Stomach smooth muscle (tissue), 2 donors: Measurements from ENCODE around the gene PPP6R3.

Experiments
- H3K27ac ChIP-seq: one replicate; pipeline ENCODE4 v1.7.0; 2013; ENCODE audit warnings: mild to moderate bottlenecking, low read length, inconsistent platforms
- H3K27me3 ChIP-seq, 2 donors: one replicate each; pipeline ENCODE4 v1.7.0; 2013; ENCODE audit warnings: low read length in 2 of 2; ENCODE audit not compliant: insufficient read depth in 2 of 2, control insufficient read depth in 1 of 2
- H3K36me3 ChIP-seq, 2 donors: one replicate each; pipeline ENCODE4 v1.7.0; 2013; ENCODE audit warnings: low read length in 2 of 2; ENCODE audit not compliant: control insufficient read depth in 2 of 2, insufficient read depth in 2 of 2
- H3K4me1 ChIP-seq: one replicate; pipeline ENCODE4 v1.7.0; 2013; ENCODE audit warnings: low read length; ENCODE audit not compliant: control insufficient read depth, insufficient read depth
- H3K4me3 ChIP-seq, 2 donors: one replicate each; pipeline ENCODE4 v1.7.0; 2013; ENCODE audit warnings: low read length in 2 of 2
- H3K9ac ChIP-seq, 2 donors: one replicate each; pipeline ENCODE4 v1.7.0; 2013; ENCODE audit warnings: low read length in 2 of 2, mild to moderate bottlenecking in 1 of 2
- H3K9me3 ChIP-seq, 2 donors: one replicate each; pipeline ENCODE4 v1.7.0; 2013; ENCODE audit warnings: low read length in 2 of 2; ENCODE audit not compliant: control insufficient read depth in 2 of 2
- donor health status: healthy.
- donor health status: Pancreatic carcinoma.

The PPP6R3 gene, protein sequence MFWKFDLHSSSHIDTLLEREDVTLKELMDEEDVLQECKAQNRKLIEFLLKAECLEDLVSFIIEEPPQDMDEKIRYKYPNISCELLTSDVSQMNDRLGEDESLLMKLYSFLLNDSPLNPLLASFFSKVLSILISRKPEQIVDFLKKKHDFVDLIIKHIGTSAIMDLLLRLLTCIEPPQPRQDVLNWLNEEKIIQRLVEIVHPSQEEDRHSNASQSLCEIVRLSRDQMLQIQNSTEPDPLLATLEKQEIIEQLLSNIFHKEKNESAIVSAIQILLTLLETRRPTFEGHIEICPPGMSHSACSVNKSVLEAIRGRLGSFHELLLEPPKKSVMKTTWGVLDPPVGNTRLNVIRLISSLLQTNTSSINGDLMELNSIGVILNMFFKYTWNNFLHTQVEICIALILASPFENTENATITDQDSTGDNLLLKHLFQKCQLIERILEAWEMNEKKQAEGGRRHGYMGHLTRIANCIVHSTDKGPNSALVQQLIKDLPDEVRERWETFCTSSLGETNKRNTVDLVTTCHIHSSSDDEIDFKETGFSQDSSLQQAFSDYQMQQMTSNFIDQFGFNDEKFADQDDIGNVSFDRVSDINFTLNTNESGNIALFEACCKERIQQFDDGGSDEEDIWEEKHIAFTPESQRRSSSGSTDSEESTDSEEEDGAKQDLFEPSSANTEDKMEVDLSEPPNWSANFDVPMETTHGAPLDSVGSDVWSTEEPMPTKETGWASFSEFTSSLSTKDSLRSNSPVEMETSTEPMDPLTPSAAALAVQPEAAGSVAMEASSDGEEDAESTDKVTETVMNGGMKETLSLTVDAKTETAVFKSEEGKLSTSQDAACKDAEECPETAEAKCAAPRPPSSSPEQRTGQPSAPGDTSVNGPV

DNA sequence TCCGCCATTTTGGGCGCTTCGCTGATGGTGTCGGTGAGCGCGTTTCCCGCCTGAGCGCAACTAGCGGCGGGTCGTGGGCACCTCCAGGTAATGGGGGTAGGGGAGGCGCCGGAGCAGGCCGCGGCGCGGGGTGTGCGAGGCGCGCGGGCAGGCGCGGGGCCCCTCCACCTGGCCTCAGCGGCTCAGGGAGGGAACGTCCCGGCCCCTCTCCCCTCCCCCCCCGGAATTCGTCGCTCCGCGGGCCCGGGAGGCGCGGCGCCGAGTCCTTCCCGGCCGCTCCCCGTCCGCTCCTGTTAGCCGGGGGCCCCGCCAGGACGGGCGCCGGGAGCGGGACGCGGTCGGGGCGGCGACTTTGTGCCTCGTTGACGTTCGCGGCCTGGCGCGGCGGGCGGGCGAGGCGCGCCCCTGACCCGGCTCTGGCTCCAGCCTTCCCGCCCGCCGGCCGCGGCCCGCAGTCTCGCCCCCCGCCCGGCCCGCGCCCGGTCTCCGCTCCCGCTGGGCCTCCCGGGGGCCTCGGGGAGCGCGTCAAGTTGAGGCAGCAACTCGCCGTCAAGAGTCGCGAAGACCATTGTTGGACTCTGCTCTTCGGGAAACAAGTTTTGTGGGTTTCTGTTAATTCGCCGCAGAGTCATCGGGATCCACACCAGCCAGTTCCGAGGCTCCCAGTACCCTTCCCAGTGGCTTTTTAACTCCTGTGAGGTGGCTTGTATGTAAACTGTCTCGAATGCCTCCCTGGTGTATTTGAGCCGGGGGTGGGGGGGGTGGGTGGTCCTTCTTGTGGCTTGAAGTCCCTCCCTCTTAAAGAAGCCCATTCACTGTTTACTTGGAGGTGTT, at the start of gene PPP6R3:
Gene PPP6R3 (plus strand): TSS at position 12 of the 834 bp plus-strand sequence. CDS start 76,913 bp downstream, outside the sequence.
- peaks cover 27% of the 10 kb centered on the region for H3K4me1 ChIP-seq
- peak within 1 kb of the TSS; percentile 91 for H3K27ac ChIP-seq
- peak within 1 kb of the TSS; percentile 83 to 91 for H3K4me3 ChIP-seq
- no peaks in the 10 kb centered on the region for H3K27me3 ChIP-seq
- peak within 1 kb of the TSS; percentile 76 to 86 for H3K9ac ChIP-seq
- H3K36me3 ChIP-seq: no peaks in the 10 kb centered on the region
- H3K9me3 ChIP-seq: no peaks in the 10 kb centered on the region

DNA sequence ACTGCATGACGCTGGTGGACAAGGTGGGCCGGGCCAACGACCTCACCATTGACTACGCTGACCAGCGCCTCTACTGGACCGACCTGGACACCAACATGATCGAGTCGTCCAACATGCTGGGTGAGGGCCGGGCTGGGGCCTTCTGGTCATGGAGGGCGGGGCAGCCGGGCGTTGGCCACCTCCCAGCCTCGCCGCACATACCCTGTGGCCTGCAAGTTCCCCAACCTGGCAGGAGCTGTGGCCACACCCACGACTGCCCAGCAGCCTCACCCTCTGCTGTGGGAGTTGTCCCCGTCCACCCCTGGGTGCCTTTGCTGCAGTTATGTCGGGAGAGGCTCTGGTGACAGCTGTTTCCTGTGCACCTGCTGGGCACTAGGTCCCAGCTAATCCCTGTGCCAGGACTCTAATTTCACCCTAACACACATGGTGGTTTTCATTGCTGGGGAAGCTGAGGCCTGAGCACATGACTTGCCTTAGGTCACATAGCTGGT, 49.0 kb upstream of the PPP6R3 start:
- Histone ChIP-seq H3K4me1 (peaks cover 18% of the 10 kb centered on the region), H3K9ac (no peak overlapping the region), H3K9me3 (no peaks in the 10 kb centered on the region), H3K36me3 (peaks cover 42 to 62% of the 10 kb centered on the region in 2 donors), H3K27ac (no peak overlapping the region), H3K27me3 (no peaks in the 10 kb centered on the region), H3K4me3 (no peak overlapping the region)

DNA sequence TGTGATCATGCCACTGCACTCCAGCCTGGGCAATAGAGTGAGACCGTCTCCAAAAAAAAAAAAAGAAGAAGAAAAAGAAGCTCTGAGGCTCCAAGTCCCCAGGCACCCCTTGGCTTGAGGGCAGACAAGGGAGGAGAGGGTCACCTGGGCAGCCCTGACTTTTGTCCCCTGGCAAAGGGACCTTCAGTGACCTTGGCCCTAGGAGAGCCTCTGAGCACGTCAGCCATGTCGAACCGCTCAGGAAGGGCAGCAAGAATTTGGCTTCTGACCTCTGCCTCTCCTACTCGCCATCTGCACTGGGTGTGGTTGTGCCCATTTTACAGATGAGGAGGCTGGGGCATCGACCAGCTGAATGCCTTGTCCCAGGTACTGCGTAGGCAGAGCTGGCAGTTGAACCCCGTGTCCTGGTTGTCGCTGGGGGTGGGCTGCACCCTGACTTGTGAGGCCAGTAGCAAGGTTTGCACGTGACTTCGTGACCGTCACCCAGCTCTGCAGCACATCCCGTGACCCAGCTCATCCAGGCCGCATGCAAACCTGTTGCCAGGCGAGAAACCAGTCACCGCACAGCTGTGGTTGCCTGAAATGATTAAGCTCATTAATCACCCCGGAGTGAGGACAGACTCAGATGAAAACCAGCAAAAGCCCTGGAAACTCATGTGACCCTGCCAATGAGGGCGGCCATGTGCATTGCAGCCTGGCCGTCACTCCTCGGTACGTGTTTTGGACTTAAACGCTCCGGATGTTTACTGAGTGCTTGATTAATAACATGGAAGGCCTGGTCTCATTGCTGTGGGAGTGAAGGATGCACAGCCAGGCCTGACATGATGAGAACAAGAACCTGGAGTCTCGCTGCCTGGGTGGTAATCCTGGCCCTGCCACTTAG, 47.7 kb upstream of the PPP6R3 start:
- Histone ChIP-seq H3K36me3 (peaks cover 47 to 63% of the 10 kb centered on the region in 2 donors), H3K4me1 (peaks cover 16% of the 10 kb centered on the region), H3K9ac (no peak overlapping the region), H3K27ac (peak overlapping the region; percentile 70), H3K9me3 (no peaks in the 10 kb centered on the region), H3K4me3 (no peak overlapping the region), H3K27me3 (no peaks in the 10 kb centered on the region)

DNA sequence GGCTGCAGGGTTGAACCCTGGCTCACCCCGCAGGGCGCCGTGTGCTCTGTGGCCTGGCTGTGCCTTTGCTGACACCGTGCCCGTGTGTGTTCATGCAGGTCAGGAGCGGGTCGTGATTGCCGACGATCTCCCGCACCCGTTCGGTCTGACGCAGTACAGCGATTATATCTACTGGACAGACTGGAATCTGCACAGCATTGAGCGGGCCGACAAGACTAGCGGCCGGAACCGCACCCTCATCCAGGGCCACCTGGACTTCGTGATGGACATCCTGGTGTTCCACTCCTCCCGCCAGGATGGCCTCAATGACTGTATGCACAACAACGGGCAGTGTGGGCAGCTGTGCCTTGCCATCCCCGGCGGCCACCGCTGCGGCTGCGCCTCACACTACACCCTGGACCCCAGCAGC, 47.0 kb upstream of the PPP6R3 start:
- Histone ChIP-seq H3K9ac (no peak overlapping the region), H3K27me3 (no peaks in the 10 kb centered on the region), H3K27ac (peak overlapping the region; percentile 70), H3K4me3 (no peak overlapping the region), H3K9me3 (no peaks in the 10 kb centered on the region), H3K4me1 (peaks cover 16% of the 10 kb centered on the region), H3K36me3 (peaks cover 47 to 66% of the 10 kb centered on the region in 2 donors)

DNA sequence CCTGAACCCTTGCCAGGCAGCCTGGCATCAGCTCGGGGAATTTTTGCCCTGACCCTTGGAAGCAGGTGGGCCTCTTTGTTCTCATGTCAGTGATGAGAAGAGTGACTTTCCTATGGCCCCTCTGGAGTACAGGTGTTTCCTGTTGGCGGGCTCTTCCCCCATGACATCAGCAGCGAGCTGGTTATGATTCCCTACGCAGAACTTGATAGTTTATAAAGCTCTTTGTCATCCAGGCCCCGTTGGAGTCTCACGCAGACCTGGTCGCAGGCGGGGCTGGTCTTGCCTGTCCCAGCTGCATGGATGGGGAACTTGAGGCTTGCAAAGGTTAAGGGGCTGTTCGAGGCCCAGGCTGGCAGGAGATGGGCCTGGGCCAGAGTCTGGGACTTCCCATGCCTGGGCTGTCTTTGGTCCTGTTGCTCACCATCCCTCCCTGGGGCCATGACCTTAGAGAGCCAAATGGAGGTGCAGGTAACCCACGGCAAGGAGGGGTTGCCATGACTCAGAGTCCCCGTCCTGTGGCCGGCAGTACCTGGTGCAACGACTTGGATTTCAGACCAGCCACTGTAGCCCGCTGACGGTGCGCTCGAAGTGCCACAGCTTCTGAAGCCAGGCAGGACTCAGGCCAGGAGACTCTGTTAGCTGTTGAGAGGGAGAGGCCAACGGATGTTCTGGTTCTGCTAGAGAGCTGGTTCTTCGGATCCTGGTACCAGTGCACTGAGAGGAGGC, 45.9 kb upstream of the PPP6R3 start:
- Histone ChIP-seq H3K27ac (no peak overlapping the region), H3K36me3 (peaks cover 46 to 66% of the 10 kb centered on the region in 2 donors), H3K27me3 (no peaks in the 10 kb centered on the region), H3K4me3 (no peak overlapping the region), H3K4me1 (peaks cover 16% of the 10 kb centered on the region), H3K9me3 (no peaks in the 10 kb centered on the region), H3K9ac (no peak overlapping the region)

DNA sequence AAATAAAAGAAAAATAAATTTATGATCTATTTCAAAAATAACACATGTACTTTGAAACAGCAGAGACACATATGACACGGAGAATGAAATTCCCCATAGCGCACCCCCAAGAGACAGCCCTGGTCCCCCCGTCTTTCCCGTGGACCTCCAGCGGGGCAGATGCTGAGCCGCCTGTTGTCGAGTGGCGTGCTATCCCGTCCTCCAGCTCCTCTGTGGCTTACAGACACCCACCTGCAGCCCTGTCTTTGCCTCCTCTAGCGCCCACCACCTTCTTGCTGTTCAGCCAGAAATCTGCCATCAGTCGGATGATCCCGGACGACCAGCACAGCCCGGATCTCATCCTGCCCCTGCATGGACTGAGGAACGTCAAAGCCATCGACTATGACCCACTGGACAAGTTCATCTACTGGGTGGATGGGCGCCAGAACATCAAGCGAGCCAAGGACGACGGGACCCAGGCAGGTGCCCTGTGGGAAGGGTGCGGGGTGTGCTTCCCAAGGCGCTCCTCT, 44.4 kb upstream of the PPP6R3 start:
- no peak overlapping the region for H3K9ac ChIP-seq
- H3K27me3 ChIP-seq: no peaks in the 10 kb centered on the region
- H3K4me3 ChIP-seq: no peak overlapping the region
- H3K27ac ChIP-seq: no peak overlapping the region
- H3K4me1 ChIP-seq: peaks cover 16% of the 10 kb centered on the region
- H3K36me3 ChIP-seq: peaks cover 37 to 58% of the 10 kb centered on the region in 2 donors
- no peaks in the 10 kb centered on the region for H3K9me3 ChIP-seq

DNA sequence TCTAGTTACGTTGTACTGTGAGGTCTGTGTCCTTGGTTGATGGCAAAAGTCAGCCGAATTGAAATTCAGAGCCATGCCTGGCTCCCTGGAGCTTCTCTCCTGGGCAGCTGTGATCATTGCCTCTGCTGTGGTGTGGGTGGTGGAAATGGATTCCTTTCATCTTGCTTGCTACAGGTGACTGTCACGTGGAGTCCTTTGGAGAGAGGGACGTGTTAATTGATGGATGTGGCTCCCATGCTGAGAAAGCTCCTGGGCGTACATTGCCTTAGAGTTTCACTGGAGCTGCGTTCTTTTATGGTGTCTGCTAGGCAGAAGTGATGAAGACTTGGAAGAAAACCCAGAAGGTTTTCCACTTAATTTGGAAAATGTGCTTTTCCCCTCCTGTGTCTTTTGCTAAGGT, 41.9 kb upstream of the PPP6R3 start:
- Histone ChIP-seq H3K4me1 (peaks cover 7% of the 10 kb centered on the region), H3K9me3 (no peaks in the 10 kb centered on the region), H3K9ac (no peak overlapping the region), H3K36me3 (peaks cover 24 to 43% of the 10 kb centered on the region in 2 donors), H3K27ac (no peak overlapping the region), H3K4me3 (no peak overlapping the region), H3K27me3 (no peaks in the 10 kb centered on the region)

DNA sequence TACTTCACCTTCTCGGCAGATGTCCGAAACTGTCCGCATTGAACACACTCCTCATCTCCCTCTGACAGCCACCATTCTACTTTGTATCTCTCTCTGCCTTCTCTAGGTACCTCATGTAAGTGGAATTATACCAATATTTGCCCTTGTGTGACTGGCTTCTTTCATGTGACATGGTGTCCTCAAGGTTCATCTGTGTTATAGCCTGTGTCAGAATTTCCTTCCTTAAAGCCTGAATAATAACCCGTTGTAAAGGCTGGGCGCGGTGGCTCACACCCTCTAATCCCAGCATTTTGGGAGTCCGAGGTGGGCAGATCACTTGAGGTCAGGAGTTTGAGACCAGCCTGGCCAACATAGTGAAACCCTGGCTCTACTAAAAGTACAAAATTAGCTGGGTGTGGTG, 40.4 kb upstream of the PPP6R3 start:
- no peak overlapping the region for H3K27ac ChIP-seq
- H3K27me3 ChIP-seq: no peaks in the 10 kb centered on the region
- no peaks in the 10 kb centered on the region for H3K9me3 ChIP-seq
- H3K4me3 ChIP-seq: no peak overlapping the region
- H3K36me3 ChIP-seq: peaks cover 26 to 41% of the 10 kb centered on the region in 2 donors
- H3K9ac ChIP-seq: no peak overlapping the region
- H3K4me1 ChIP-seq: peaks cover 2% of the 10 kb centered on the region

DNA sequence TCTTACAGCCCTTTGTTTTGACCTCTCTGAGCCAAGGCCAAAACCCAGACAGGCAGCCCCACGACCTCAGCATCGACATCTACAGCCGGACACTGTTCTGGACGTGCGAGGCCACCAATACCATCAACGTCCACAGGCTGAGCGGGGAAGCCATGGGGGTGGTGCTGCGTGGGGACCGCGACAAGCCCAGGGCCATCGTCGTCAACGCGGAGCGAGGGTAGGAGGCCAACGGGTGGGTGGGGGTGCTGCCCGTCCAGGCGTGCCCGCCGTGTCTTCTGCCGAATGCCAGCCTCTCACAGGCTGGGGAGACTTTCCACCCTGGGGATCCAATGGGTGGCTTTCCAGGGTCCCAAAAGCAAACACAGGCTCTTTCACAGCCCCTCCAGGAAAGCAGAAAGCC, 37.1 kb upstream of the PPP6R3 start:
- H3K27me3 ChIP-seq: no peaks in the 10 kb centered on the region
- no peak overlapping the region for H3K4me3 ChIP-seq
- no peak overlapping the region for H3K9ac ChIP-seq
- peaks cover 2% of the 10 kb centered on the region for H3K4me1 ChIP-seq
- no peak overlapping the region for H3K27ac ChIP-seq
- H3K36me3 ChIP-seq: peaks cover 39 to 49% of the 10 kb centered on the region in 2 donors
- H3K9me3 ChIP-seq: no peaks in the 10 kb centered on the region
